K562 (cell line): ENCODE measurements around the gene FSTL3. TPM values are rescaled to one million over a fixed set of nuclear protein-coding genes. Genes with fewer than 3 reads are reported as not detected.
A peak's percentile ranks its signal among the peaks of the same experiment; 100 is the strongest.

Source experiments
- ARNT ChIP-seq, 2 experiments: fragments of 450-650 bp; IDR thresholded peaks; 2 replicates each; pipeline ENCODE4 v1.6.1; 2016; ENCODE audit warnings: mild to moderate bottlenecking in 1 of 2
- CAMTA2 ChIP-seq: fragments of 250-450 bp; sonication (Bioruptor Pico); conservative IDR thresholded peaks from 2 replicates; pipeline ENCODE4 v1.5.1; 2022
- CHD1 ChIP-seq: fragments of 200-600 bp; sonication (generic); IDR thresholded peaks from one replicate; pipeline ENCODE4 v1.6.1; 2012; ENCODE audit warnings: mild to moderate bottlenecking, moderate library complexity, low read length, inconsistent platforms
- COPS2 ChIP-seq: fragments of 450-650 bp; conservative IDR thresholded peaks from 2 replicates; pipeline ENCODE4 v1.6.1; 2016; ENCODE audit warnings: mild to moderate bottlenecking, moderate library complexity
- CTCFL ChIP-seq: IDR thresholded peaks from 2 replicates; pipeline ENCODE4 v1.6.1; 2011; ENCODE audit warnings: borderline replicate concordance, low read depth, mild to moderate bottlenecking, moderate library complexity, low read length; ENCODE audit not compliant: insufficient read depth, poor library complexity, severe bottlenecking
- HNRNPUL1 ChIP-seq: fragments of 200-400 bp; formaldehyde crosslinking; IDR thresholded peaks from 2 replicates; pipeline ENCODE4 v1.6.1; 2017; ENCODE audit warnings: low read length
- JUND ChIP-seq, 2 experiments: IDR thresholded peaks; 2 replicates in 1 of 2; 3 replicates in 1 of 2; pipeline ENCODE4 v1.6.1; 2011; ENCODE audit warnings: borderline replicate concordance in 2 of 2, low read depth in 2 of 2, low read length in 2 of 2, improper control_type of control experiment in 1 of 2, missing biosample characterization in 1 of 2, missing genetic modification characterization in 1 of 2, missing genetic modification reagents in 1 of 2
- KLF1 ChIP-seq: fragments of 450-650 bp; IDR thresholded peaks from 2 replicates; pipeline ENCODE4 v1.6.1; 2016; ENCODE audit warnings: missing genetic modification characterization, missing compliant biosample characterization
- KLF10 ChIP-seq: fragments of 250-450 bp; sonication (Bioruptor Pico); IDR thresholded peaks from 2 replicates; pipeline ENCODE4 v1.6.1; 2021; ENCODE audit warnings: matching md5 sums
- MEF2A ChIP-seq: IDR thresholded peaks from 2 replicates; pipeline ENCODE4 v1.6.1; 2011; ENCODE audit warnings: low read depth, mild to moderate bottlenecking, low read length, moderate library complexity; ENCODE audit not compliant: control insufficient read depth
- NFIX ChIP-seq: fragments of 250-450 bp; sonication (Bioruptor Pico); IDR thresholded peaks from 2 replicates; pipeline ENCODE4 v1.4.0; 2020; ENCODE audit warnings: low read depth, mild to moderate bottlenecking, moderate library complexity
- PML ChIP-seq: IDR thresholded peaks from 2 replicates; pipeline ENCODE4 v1.6.1; 2012; ENCODE audit warnings: low read length, inconsistent platforms
- POLR3A ChIP-seq: IDR thresholded peaks from 2 replicates; pipeline ENCODE4 v1.6.1; 2011; ENCODE audit warnings: borderline replicate concordance, mild to moderate bottlenecking, moderate library complexity; ENCODE audit not compliant: insufficient read length, insufficient read depth; ENCODE audit errors: extremely low read depth
- PPARD ChIP-seq: fragments of 250-450 bp; sonication (Bioruptor Pico); IDR thresholded peaks from 2 replicates; pipeline ENCODE4 v1.8.0; 2022; ENCODE audit warnings: inconsistent platforms, mild to moderate bottlenecking, moderate library complexity
- RBM15 ChIP-seq: fragments of 200-400 bp; formaldehyde crosslinking; IDR thresholded peaks from 2 replicates; pipeline ENCODE4 v1.6.1; 2018; ENCODE audit warnings: mild to moderate bottlenecking, low read length, moderate library complexity; ENCODE audit not compliant: insufficient read depth
- RBM22 ChIP-seq: fragments of 200-400 bp; formaldehyde crosslinking; IDR thresholded peaks from 2 replicates; pipeline ENCODE4 v1.6.1; 2018; ENCODE audit warnings: low read length, low read depth; ENCODE audit not compliant: poor library complexity, severe bottlenecking
- SAFB ChIP-seq: fragments of 200-400 bp; formaldehyde crosslinking; IDR thresholded peaks from 2 replicates; pipeline ENCODE4 v1.6.1; 2017; ENCODE audit warnings: low read depth, low read length, borderline replicate concordance
- SIX5 ChIP-seq, 2 experiments: IDR thresholded peaks; 2 replicates each; pipeline ENCODE4 v1.6.1; 2011; ENCODE audit warnings: low read length in 2 of 2, borderline replicate concordance in 1 of 2, low read depth in 1 of 2, mild to moderate bottlenecking in 1 of 2, moderate library complexity in 1 of 2; ENCODE audit not compliant: insufficient read depth in 1 of 2
- SMARCE1 ChIP-seq: fragments of 450-650 bp; IDR thresholded peaks from 2 replicates; pipeline ENCODE4 v1.7.1; 2016; ENCODE audit warnings: mild to moderate bottlenecking
- SOX6 ChIP-seq: fragments of 450-650 bp; IDR thresholded peaks from 2 replicates; pipeline ENCODE4 v1.6.1; 2014; ENCODE audit warnings: mild to moderate bottlenecking
- SREBF1 ChIP-seq: fragments of 150-350 bp; IDR thresholded peaks from 2 replicates; pipeline ENCODE4 v1.6.1; 2014; ENCODE audit warnings: antibody characterized with exemption, low read depth, low read length, borderline replicate concordance
- TAF9B ChIP-seq: fragments of 450-650 bp; IDR thresholded peaks from 2 replicates; pipeline ENCODE4 v1.6.1; 2018; ENCODE audit warnings: mild to moderate bottlenecking; ENCODE audit not compliant: partially characterized antibody
- ZNF23 ChIP-seq: fragments of 250-450 bp; sonication (Bioruptor Pico); IDR thresholded peaks from 2 replicates; pipeline ENCODE4 v1.4.0; 2020; ENCODE audit warnings: mild to moderate bottlenecking
- ZNF445 ChIP-seq: fragments of 250-450 bp; sonication (Bioruptor Pico); IDR thresholded peaks from 2 replicates; pipeline ENCODE4 v1.4.0; 2020; ENCODE audit warnings: low read depth, mild to moderate bottlenecking, moderate library complexity
- ZNF551 ChIP-seq: fragments of 250-450 bp; sonication (Bioruptor Pico); IDR thresholded peaks from 2 replicates; pipeline ENCODE4 v1.5.0; 2021; ENCODE audit warnings: mild to moderate bottlenecking, moderate library complexity
- ZNF717 ChIP-seq: fragments of 250-450 bp; sonication (Bioruptor Pico); IDR thresholded peaks from 2 replicates; pipeline ENCODE4 v1.5.0; 2021
- polyA plus RNA-seq, 8 experiments: library from polyadenylated mRNA; depleted of rRNA in 4 of 8; stranded (reverse) in 5 of 8; unstranded in 3 of 8; fragments of >200 nt; fragmentation: Nextera tagmentation in 2 of 8; fragmentation: Illumina TruSeq in 1 of 8; extraction: Ambion mirVana in 2 of 8; extraction: Trizol in 1 of 8; gene quantifications; 2 replicates each; pipeline versions ENCODE4 v1.2.1 to v1.2.3, GENCODE V29; 2011 to 2014; ENCODE audit warnings: inconsistent platforms in 1 of 8, missing spikeins in 1 of 8
- total RNA-seq, 7 experiments: library from RNA; depleted of rRNA in 6 of 7; stranded (reverse); fragments of >200 nt in 6 of 7; fragmentation: Illumina TruSeq in 2 of 7; extraction: Trizol in 2 of 7; gene quantifications; 2 replicates each; pipeline versions ENCODE4 v1.2.1 to v1.2.3, GENCODE V29; 2011 to 2021; ENCODE audit warnings: low replicate concordance in 1 of 7
- TF ChIP-seq, protein P1 (sequence below): sonication (generic); formaldehyde crosslinking; IDR thresholded peaks from 2 replicates; pipeline ENCODE4 v1.5.0; 2020; ENCODE audit warnings: missing genetic modification reagents

FSTL3 gene
- total and polyA plus RNA-seq, 9 of the 15 experiments (the other 6 are each of a cell fraction or from before 2014, with no cell fraction given), result 0.35 to 6.8 (median 4.2) TPM; not detected in 1

GRCh38 chr19:639253-640160 is 36.7 kb upstream of the FSTL3 start, which contains the start of gene FGF22 (continued):
- TF ChIP-seq PPARD (CRISPR knock-in tag) (no peak), HNRNPUL1 (no peak), TAF9B (no peak), ZNF717 (CRISPR knock-in tag) (no peak), RBM22 (no peak), SREBF1 (no peak), CHD1 (no peak), SAFB (peak; percentile 75), SOX6 (no peak), PML (no peak), KLF10 (CRISPR knock-in tag) (no peak), MEF2A (no peak), CAMTA2 (no peak), COPS2 (no peak), NFIX (CRISPR knock-in tag) (no peak), ARNT (IDR thresholded peaks at IDR 0.05) (no peak), SIX5 (IDR thresholded peaks at IDR 0.05; ENCODE audit: borderline replicate concordance in 1 of 2, insufficient read depth in 1 of 2, low read depth in 1 of 2, low read length in 2 of 2) (no peak), ZNF445 (CRISPR knock-in tag) (no peak), POLR3A (no peak), RBM15 (no peak), KLF1 (tag) (no peak), JUND (IDR thresholded peaks at IDR 0.05; ENCODE audit: borderline replicate concordance, low read depth, low read length) (peak; percentile 55; the same call in 1 of the 2 replicates), JUND (tag; IDR thresholded peaks at IDR 0.05; ENCODE audit: borderline replicate concordance, low read depth, low read length) (no peak; the same call in 2 of the 3 replicates), ZNF551 (CRISPR knock-in tag) (no peak), SMARCE1 (peak; percentile 71), ZNF23 (CRISPR knock-in tag) (no peak), CTCFL (no peak)
- TF ChIP-seq, protein P1, sequence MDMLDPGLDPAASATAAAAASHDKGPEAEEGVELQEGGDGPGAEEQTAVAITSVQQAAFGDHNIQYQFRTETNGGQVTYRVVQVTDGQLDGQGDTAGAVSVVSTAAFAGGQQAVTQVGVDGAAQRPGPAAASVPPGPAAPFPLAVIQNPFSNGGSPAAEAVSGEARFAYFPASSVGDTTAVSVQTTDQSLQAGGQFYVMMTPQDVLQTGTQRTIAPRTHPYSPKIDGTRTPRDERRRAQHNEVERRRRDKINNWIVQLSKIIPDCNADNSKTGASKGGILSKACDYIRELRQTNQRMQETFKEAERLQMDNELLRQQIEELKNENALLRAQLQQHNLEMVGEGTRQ (CRISPR knock-in tag), result no peak
